Neuronal stem cell (in vitro differentiated cells): ENCODE results near the gene TBL3.
A peak's percentile ranks its signal among the peaks of the same experiment; 100 is the strongest.

ENCODE experiments used
- DNase-seq: peaks from one replicate; pipeline ENCODE4 v3.0.0-alpha.2; 2013; ENCODE audit warnings: low spot score
- H2AFZ ChIP-seq: one replicate; pipeline ENCODE4 v1.6.1; 2013; ENCODE audit warnings: mild to moderate bottlenecking, low read length, inconsistent platforms
- H2AK5ac ChIP-seq: 2 replicates; pipeline ENCODE4 v1.6.1; 2013; ENCODE audit warnings: low read depth, mild to moderate bottlenecking, inconsistent platforms, low read length, moderate library complexity, mixed read lengths
- H2BK120ac ChIP-seq: 2 replicates; pipeline ENCODE4 v1.6.1; 2013; ENCODE audit warnings: low read depth, mild to moderate bottlenecking, inconsistent platforms, low read length, moderate library complexity, mixed read lengths
- H2BK12ac ChIP-seq: one replicate; pipeline ENCODE4 v1.6.1; 2013; ENCODE audit warnings: low read length, inconsistent platforms
- H2BK15ac ChIP-seq: 2 replicates; pipeline ENCODE4 v1.6.1; 2013; ENCODE audit warnings: mild to moderate bottlenecking, low read length, inconsistent platforms, mixed read lengths
- H2BK5ac ChIP-seq: one replicate; pipeline ENCODE4 v1.6.1; 2013; ENCODE audit warnings: inconsistent platforms, mild to moderate bottlenecking, low read length, moderate library complexity
- H3K14ac ChIP-seq: one replicate; pipeline ENCODE4 v1.6.1; 2013; ENCODE audit warnings: low read length, inconsistent platforms
- H3K18ac ChIP-seq: 2 replicates; pipeline ENCODE4 v1.6.1; 2013; ENCODE audit warnings: low read length, inconsistent platforms
- H3K23ac ChIP-seq: 2 replicates; pipeline ENCODE4 v1.6.1; 2013; ENCODE audit warnings: low read depth, mild to moderate bottlenecking, mixed read lengths, low read length, inconsistent platforms; ENCODE audit not compliant: poor library complexity
- H3K27ac ChIP-seq: replicated peaks from 3 replicates; pipeline ENCODE4 v1.5.1; 2013; ENCODE audit warnings: low read length, inconsistent platforms
- H3K27me3 ChIP-seq, 3 experiments: 2 replicates each; pipeline ENCODE4 v1.6.1; 2013; ENCODE audit warnings: low read length in 3 of 3, mild to moderate bottlenecking in 2 of 3, inconsistent platforms in 1 of 3, low read depth in 1 of 3, mixed read lengths in 1 of 3, moderate library complexity in 1 of 3; ENCODE audit not compliant: control insufficient read depth in 3 of 3, insufficient read depth in 3 of 3
- H3K36me3 ChIP-seq, 2 donors: replicated peaks in 1 of 2; 2 replicates each; pipeline ENCODE4 v1.6.1; 2013; ENCODE audit warnings: low read length in 2 of 2; ENCODE audit not compliant: control insufficient read depth in 2 of 2, insufficient read depth in 2 of 2
- H3K4ac ChIP-seq: 2 replicates; pipeline ENCODE4 v1.6.1; 2013; ENCODE audit warnings: inconsistent platforms, mild to moderate bottlenecking, low read length, moderate library complexity
- H3K4me1 ChIP-seq, 2 donors: 1 replicate in 1 of 2; 2 replicates in 1 of 2; pipeline ENCODE4 v1.6.1; 2013; ENCODE audit warnings: low read length in 2 of 2, low read depth in 1 of 2; ENCODE audit not compliant: control insufficient read depth in 2 of 2, insufficient read depth in 1 of 2
- H3K4me2 ChIP-seq: one replicate; pipeline ENCODE4 v1.6.1; 2013; ENCODE audit warnings: mild to moderate bottlenecking, low read length, inconsistent platforms; ENCODE audit not compliant: insufficient read depth, poor library complexity, severe bottlenecking
- H3K4me3 ChIP-seq, 2 donors: 2 replicates each; pipeline ENCODE4 v1.5.1; 2013; ENCODE audit warnings: low read length in 2 of 2, mild to moderate bottlenecking in 2 of 2, inconsistent platforms in 1 of 2, moderate library complexity in 1 of 2
- H3K79me1 ChIP-seq: one replicate; pipeline ENCODE4 v1.6.1; 2013; ENCODE audit warnings: low read depth, mild to moderate bottlenecking, inconsistent platforms, low read length, moderate library complexity
- H3K9ac ChIP-seq: one replicate; pipeline ENCODE4 v1.6.1; 2013; ENCODE audit warnings: mild to moderate bottlenecking, low read depth, low read length, inconsistent platforms; ENCODE audit not compliant: poor library complexity
- H3K9me3 ChIP-seq, 2 donors: replicated peaks in 1 of 2; 2 replicates each; pipeline versions ENCODE3 to v1.6.1; 2013; ENCODE audit warnings: low read length in 2 of 2, mild to moderate bottlenecking in 2 of 2, inconsistent platforms in 1 of 2, low read depth in 1 of 2, mixed read lengths in 1 of 2, moderate library complexity in 1 of 2; ENCODE audit not compliant: control insufficient read depth in 2 of 2, insufficient read depth in 1 of 2
- H4K8ac ChIP-seq: one replicate; pipeline ENCODE4 v1.6.1; 2013; ENCODE audit warnings: low read depth, mild to moderate bottlenecking, inconsistent platforms, low read length, moderate library complexity
- H4K91ac ChIP-seq: one replicate; pipeline ENCODE4 v1.6.1; 2013; ENCODE audit warnings: low read length, low read depth, mild to moderate bottlenecking, inconsistent platforms; ENCODE audit not compliant: poor library complexity
- WGBS, 2 donors: extraction: QIAGEN DNeasy Blood & Tissue Kit; methylation state at CpG; one replicate each; pipeline ENCODE4 v1.1.7; 2013; ENCODE audit warnings: missing lambda C conversion rate in 2 of 2, mixed read lengths in 1 of 2; ENCODE audit not compliant: insufficient read length in 2 of 2, insufficient replicate concordance in 1 of 2; ENCODE audit errors: extremely low coverage in 2 of 2; 5-methylcytosine and 5-hydroxymethylcytosine counted together

TBL3 gene

GRCh38 chr16:2022723-2023091, 50.9 kb downstream of the TBL3 start:
- H3K9me3 ChIP-seq, result peaks cover 0 to 4% of the 10 kb centered on the region in 2 donors
- peak overlapping the region; percentile 93 for H2AFZ ChIP-seq
- peak overlapping the region; percentile 90 for H3K14ac ChIP-seq
- H2BK12ac ChIP-seq, result peak overlapping the region; percentile 63
- no peak overlapping the region for H4K91ac ChIP-seq
- WGBS, 2 donors, result no CpG with 5 or more reads among the region's 14 CpGs
- peak overlapping the region; percentile 63 for H3K9ac ChIP-seq
- peak overlapping the region; percentile 94 for H3K18ac ChIP-seq
- no peaks in the 10 kb centered on the region for H3K36me3 ChIP-seq
- no peak overlapping the region for H4K8ac ChIP-seq
- H3K27ac ChIP-seq, result no peak overlapping the region
- H3K27me3 ChIP-seq, result peaks cover 22 to 65% (median 61%) of the 10 kb centered on the region in 3 experiments
- H2BK15ac ChIP-seq, result peak overlapping the region; percentile 94
- H3K23ac ChIP-seq, result peak overlapping the region; percentile 89
- peak overlapping the region; percentile 34 to 65 for H3K4me3 ChIP-seq
- H3K4ac ChIP-seq, result no peak overlapping the region
- no peak for DNase-seq
- H3K4me2 ChIP-seq, result peak overlapping the region; percentile 71
- H2BK5ac ChIP-seq, result peak overlapping the region; percentile 53
- H2BK120ac ChIP-seq, result no peak overlapping the region
- H3K4me1 ChIP-seq, result peaks cover 11 to 17% of the 10 kb centered on the region in 2 donors
- no peaks in the 10 kb centered on the region for H3K79me1 ChIP-seq
- no peak overlapping the region for H2AK5ac ChIP-seq

DNA sequence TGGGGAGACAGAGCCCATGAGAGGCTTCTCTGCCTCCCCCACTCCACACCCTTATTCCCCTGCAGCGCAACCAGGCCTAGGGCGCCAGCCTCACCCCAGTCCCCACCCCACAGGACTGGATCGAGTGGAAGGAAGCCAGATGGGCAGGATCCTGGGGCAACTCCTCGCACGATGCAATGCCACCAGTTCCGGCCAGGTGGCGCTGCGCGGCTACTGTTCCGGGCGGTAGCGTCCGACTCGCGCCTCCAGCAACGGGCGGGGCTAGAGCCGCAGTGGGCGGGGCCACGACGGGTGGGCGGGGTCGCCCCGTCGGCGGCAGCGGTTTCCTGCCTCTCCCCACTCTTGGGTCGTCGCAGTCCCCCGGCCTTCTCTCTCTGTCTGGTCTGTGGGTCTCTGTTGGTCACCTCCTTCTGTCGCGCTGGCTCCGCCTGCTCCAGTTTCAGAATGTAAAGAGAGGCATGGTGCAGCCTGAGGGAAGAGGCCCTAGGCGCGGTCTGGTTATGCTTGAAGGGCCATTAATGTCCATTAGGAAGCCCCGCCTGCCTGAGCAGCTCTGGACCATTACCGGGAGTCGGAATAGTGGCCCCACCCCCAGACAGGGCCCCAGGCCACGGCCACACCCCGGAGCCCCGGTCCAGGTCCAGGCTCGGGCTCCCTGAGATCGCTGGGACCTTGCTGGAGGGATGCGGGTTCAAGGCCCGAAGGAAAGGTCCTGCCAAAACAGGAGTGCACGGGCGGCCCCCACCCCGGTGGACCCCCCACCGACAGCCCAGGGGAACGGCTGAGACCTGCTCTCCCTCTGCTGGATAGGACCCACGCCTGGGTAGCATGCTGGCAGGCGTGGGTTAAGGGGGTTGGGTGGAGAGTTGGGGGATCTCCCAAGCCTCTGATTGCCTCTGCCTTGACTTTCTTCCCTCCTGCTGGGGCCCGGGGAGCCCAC, 51.5 kb downstream of the TBL3 start:
- Histone ChIP-seq H2BK5ac (peak overlapping the region; percentile 53), H2AK5ac (peak overlapping the region; percentile 97), H3K27ac (no peak overlapping the region), H2AFZ (peak overlapping the region; percentile 93), H2BK15ac (peak overlapping the region; percentile 95), H3K9me3 (peaks cover 4 to 5% of the 10 kb centered on the region in 2 donors), H2BK120ac (peak overlapping the region; percentile 83), H3K4me1 (peaks cover 11 to 17% of the 10 kb centered on the region in 2 donors), H3K4ac (peak overlapping the region; percentile 8), H4K8ac (no peak overlapping the region), H4K91ac (no peak overlapping the region), H3K23ac (peak overlapping the region; percentile 89), H3K36me3 (no peaks in the 10 kb centered on the region), H3K4me2 (peak overlapping the region; percentile 80), H3K4me3 (peak overlapping the region; percentile 34 to 66), H2BK12ac (no peak overlapping the region), H3K27me3 (peaks cover 22 to 67% (median 62%) of the 10 kb centered on the region in 3 experiments), H3K79me1 (no peaks in the 10 kb centered on the region), H3K9ac (peak overlapping the region; percentile 63), H3K18ac (peak overlapping the region; percentile 94), H3K14ac (peak overlapping the region; percentile 90)
- WGBS, 2 donors, result no CpG with 5 or more reads among the region's 53 CpGs
- peak; percentile 92 for DNase-seq

- Histone ChIP-seq H3K4me1 (peaks cover 11 to 17% of the 10 kb centered on the region in 2 donors), H3K14ac (no peak overlapping the region), H3K27me3 (peaks cover 20 to 65% (median 64%) of the 10 kb centered on the region in 3 experiments), H3K4me3 (no peak overlapping the region), H2BK5ac (peak overlapping the region; percentile 42), H3K36me3 (no peaks in the 10 kb centered on the region), H2BK15ac (peak overlapping the region; percentile 95), H4K91ac (no peak overlapping the region), H3K4me2 (no peak overlapping the region), H3K27ac (no peak overlapping the region), H3K79me1 (peaks cover 4% of the 10 kb centered on the region), H3K9ac (no peak overlapping the region), H3K23ac (peak overlapping the region; percentile 89), H4K8ac (no peak overlapping the region), H3K18ac (peak overlapping the region; percentile 94), H3K4ac (peak overlapping the region; percentile 8), H2BK120ac (peak overlapping the region; percentile 83), H3K9me3 (peaks cover 4 to 5% of the 10 kb centered on the region in 2 donors), H2AK5ac (peak overlapping the region; percentile 97), H2AFZ (peak overlapping the region; percentile 93), H2BK12ac (no peak overlapping the region)
- WGBS, 2 donors, result no CpG with 5 or more reads among the region's 12 CpGs
- no peak for DNase-seq
These were observed 52.2 kb downstream of the TBL3 start for GRCh38 chr16:2024032-2024420.

DNA sequence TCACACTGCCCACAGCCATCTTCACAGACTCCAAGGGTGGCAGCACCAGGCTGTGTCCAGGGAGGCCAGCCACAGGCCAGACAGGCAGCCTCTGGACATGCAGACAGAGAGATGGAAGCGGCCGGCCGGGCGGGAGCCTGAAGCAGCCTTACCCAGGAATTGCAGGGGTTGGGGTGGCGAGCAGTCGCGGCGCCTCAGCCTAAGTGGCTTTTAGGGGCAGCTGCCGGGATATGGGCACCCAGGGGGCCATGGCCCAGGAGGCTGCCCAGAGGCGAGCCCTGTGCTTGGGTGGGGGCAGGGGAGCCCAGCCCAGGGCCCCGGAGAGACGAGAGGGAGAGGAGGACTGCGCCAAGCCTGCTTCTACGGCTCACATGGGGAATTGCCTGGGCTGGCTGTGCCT, 53.4 kb downstream of the TBL3 start:
- Histone ChIP-seq H2BK120ac (peak overlapping the region; percentile 47), H3K36me3 (no peaks in the 10 kb centered on the region), H4K8ac (no peak overlapping the region), H3K27ac (no peak overlapping the region), H3K9me3 (peaks cover 4 to 5% of the 10 kb centered on the region in 2 donors), H2AFZ (peak overlapping the region; percentile 3), H3K9ac (peak overlapping the region; percentile 21), H2AK5ac (peak overlapping the region; percentile 90), H3K14ac (no peak overlapping the region), H4K91ac (no peak overlapping the region), H3K23ac (peak overlapping the region; percentile 55), H3K4me1 (peaks cover 11 to 16% of the 10 kb centered on the region in 2 donors), H2BK15ac (peak overlapping the region; percentile 79), H3K4me3 (no peak overlapping the region), H3K18ac (peak overlapping the region; percentile 71), H3K4me2 (no peak overlapping the region), H2BK5ac (no peak overlapping the region), H3K27me3 (peaks cover 8 to 52% (median 51%) of the 10 kb centered on the region in 3 experiments), H3K4ac (peak overlapping the region; percentile 37), H2BK12ac (peak overlapping the region; percentile 90), H3K79me1 (peaks cover 4% of the 10 kb centered on the region)
- WGBS, 2 donors, result no CpG with 5 or more reads among the region's 14 CpGs
- DNase-seq, result no peak
